AG08396 (cell line): Measurements from ENCODE around the gene CLDN6.
A peak's percentile ranks its signal among the peaks of the same experiment; 100 is the strongest.

ENCODE experiments used
- DNase-seq: peaks from one replicate; pipeline ENCODE4 v3.0.0; 2012; ENCODE audit warnings: low spot score, mixed read lengths

Gene CLDN6

GRCh38 chr16:3027983-3028715 is 10.2 kb upstream of the CLDN6 start:
- peak; percentile 78 for DNase-seq

- no peak for DNase-seq
Observed at GRCh38 chr16:3027489-3027795, 9.5 kb upstream of the CLDN6 start.

- no peak for DNase-seq
Observed at GRCh38 chr16:3026609-3027488, 8.9 kb upstream of the CLDN6 start.

- no peak for DNase-seq
Observed at GRCh38 chr16:3026003-3026378, 8.0 kb upstream of the CLDN6 start.

GRCh38 chr16:3025032-3026002 is 7.3 kb upstream of the CLDN6 start:
- no peak for DNase-seq

- DNase-seq = peak; percentile 87
Observed at GRCh38 chr16:3023669-3024478, 5.9 kb upstream of the CLDN6 start, which contains the start of the genes HCFC1R1 and THOC6. HCFC1R1 (minus strand) TSS chr16:3023942; CDS start chr16:3023941, 1 bp downstream. THOC6 (plus strand) TSS chr16:3024035; CDS start chr16:3024327, 292 bp downstream.

GRCh38 chr16:3023415-3023668 is 5.4 kb upstream of the CLDN6 start:
- DNase-seq = peak; percentile 66

GRCh38 chr16:3022684-3023414 is 4.9 kb upstream of the CLDN6 start:
- DNase-seq = no peak

- peak; percentile 92 for DNase-seq
Observed at GRCh38 chr16:3022208-3022683, 4.3 kb upstream of the CLDN6 start.

GRCh38 chr16:3021449-3022207 is 3.6 kb upstream of the CLDN6 start:
- peak; percentile 88 for DNase-seq

- peak; percentile 94 for DNase-seq
Observed at GRCh38 chr16:3020604-3021448, 2.8 kb upstream of the CLDN6 start.

GRCh38 chr16:3020247-3020603 is 2.2 kb upstream of the CLDN6 start, which contains the start of gene TNFRSF12A:
TNFRSF12A (plus strand) TSS chr16:3020368; CDS start chr16:3020398, 30 bp downstream.
- peak; percentile 95 for DNase-seq

GRCh38 chr16:3019594-3020246 is 1.7 kb upstream of the CLDN6 start:
- DNase-seq = no peak

- no peak for DNase-seq
Observed at GRCh38 chr16:3017344-3017743, 639 bp downstream of the CLDN6 start.

- DNase-seq = no peak
Observed at GRCh38 chr16:3015865-3016521, 2.0 kb downstream of the CLDN6 start.

- no peak for DNase-seq
Observed at GRCh38 chr16:3014971-3015370, 3.0 kb downstream of the CLDN6 start.

GRCh38 chr16:3013998-3014690 is 3.8 kb downstream of the CLDN6 start:
- no peak for DNase-seq
